Naive B cell (primary cell): ENCODE measurements around the gene CACNA2D3. TPM values are rescaled to one million over a fixed set of nuclear protein-coding genes. Genes with fewer than 3 reads are reported as not detected.

Experiments used
- ATAC-seq, 2 donors: fragments of 150-1000 bp; cut with Tn5 transposase; 2 replicates each; pipeline ENCODE4 v1.10.0; 2021; ENCODE audit warnings: low read depth in 2 of 2, mild to moderate bottlenecking in 2 of 2, moderate library complexity in 2 of 2
- DNase-seq: peaks from one replicate; pipeline ENCODE4 v3.0.0; 2022
- H3K27ac Mint-ChIP-seq, 6 donors: one replicate each; pipeline ENCODE4 v1.8.0; 2020 to 2022; ENCODE audit warnings: mild to moderate bottlenecking in 6 of 6, mixed read lengths in 6 of 6, moderate library complexity in 5 of 6, inconsistent platforms in 2 of 6
- H3K27me3 Mint-ChIP-seq, 3 donors: one replicate each; pipeline ENCODE4 v1.8.0; 2021 to 2022; ENCODE audit warnings: mixed read lengths in 3 of 3, mild to moderate bottlenecking in 1 of 3
- H3K36me3 Mint-ChIP-seq, 2 donors: one replicate each; pipeline ENCODE4 v1.8.0; 2020 to 2022; ENCODE audit warnings: mixed read lengths in 2 of 2, inconsistent platforms in 1 of 2, mild to moderate bottlenecking in 1 of 2
- H3K4me1 Mint-ChIP-seq, 3 donors: one replicate each; pipeline ENCODE4 v1.8.0; 2020 to 2022; ENCODE audit warnings: mixed read lengths in 3 of 3, inconsistent platforms in 1 of 3, mild to moderate bottlenecking in 1 of 3, moderate library complexity in 1 of 3
- H3K4me3 Mint-ChIP-seq, 8 donors: one replicate each; pipeline ENCODE4 v1.8.0; 2020 to 2022; ENCODE audit warnings: mild to moderate bottlenecking in 8 of 8, mixed read lengths in 8 of 8, moderate library complexity in 8 of 8, inconsistent platforms in 2 of 8
- H3K9me3 Mint-ChIP-seq, 7 donors: one replicate each; pipeline ENCODE4 v1.8.0; 2020 to 2022; ENCODE audit warnings: mixed read lengths in 7 of 7, mild to moderate bottlenecking in 5 of 7, inconsistent platforms in 2 of 7, moderate library complexity in 1 of 7
- polyA plus RNA-seq, 6 donors: library from polyadenylated mRNA; unstranded; fragments of 300-500 nt; fragmentation: Illumina TruSeq; gene quantifications; one replicate each; pipeline ENCODE4 v1.2.3, GENCODE V29; 2021; ENCODE audit warnings: low read depth in 6 of 6

CACNA2D3 gene
- not detected for polyA plus RNA-seq

DNA sequence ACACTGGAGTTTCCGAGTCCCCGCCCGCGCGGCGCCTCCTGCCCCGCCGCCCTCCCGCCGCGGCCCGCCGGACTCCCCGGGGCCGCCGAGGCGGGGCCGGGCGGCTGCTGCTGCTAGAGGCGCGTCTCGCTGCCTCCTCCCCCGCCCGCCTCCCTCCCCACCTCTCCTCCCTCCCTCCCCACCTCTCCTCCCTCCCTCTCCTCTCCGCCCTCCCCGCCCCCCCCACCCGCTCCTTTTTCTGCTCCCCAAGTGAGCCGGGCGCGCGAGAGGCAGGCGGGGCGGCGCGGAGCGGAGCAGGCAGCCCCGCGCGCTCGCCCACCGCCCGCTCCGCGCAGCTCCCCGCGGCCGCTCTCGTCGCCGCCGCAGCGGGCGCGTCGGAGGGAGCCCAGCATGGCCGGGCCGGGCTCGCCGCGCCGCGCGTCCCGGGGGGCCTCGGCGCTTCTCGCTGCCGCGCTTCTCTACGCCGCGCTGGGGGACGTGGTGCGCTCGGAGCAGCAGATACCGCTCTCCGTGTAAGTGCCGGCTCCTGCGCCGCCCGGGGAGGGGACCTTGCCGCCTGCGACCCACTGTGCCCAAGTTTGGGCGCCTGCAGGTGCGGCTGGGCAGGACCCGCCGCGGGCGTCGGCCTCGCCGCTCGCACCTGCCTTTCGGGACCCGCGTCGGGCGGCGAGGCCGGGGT lies at the start of gene CACNA2D3:
TSS of gene CACNA2D3 (plus strand) at position 229 of the 679 bp plus-strand sequence.
- peak within 1 kb of the TSS in 5 of 8 donors; percentile 25 to 77 (median 57) for H3K4me3 Mint-ChIP-seq
- H3K27me3 Mint-ChIP-seq, result peaks cover 48 to 60% (median 59%) of the 10 kb centered on the region in 3 donors
- H3K36me3 Mint-ChIP-seq, result peaks cover 0 to 8% of the 10 kb centered on the region in 2 donors
- no peak for ATAC-seq
- no peak for DNase-seq
- no peak within 1 kb of the TSS for H3K27ac Mint-ChIP-seq
- H3K4me1 Mint-ChIP-seq, result peaks cover 4 to 10% (median 5%) of the 10 kb centered on the region in 3 donors
- H3K9me3 Mint-ChIP-seq, result peaks cover 0 to 3% (median 0%) of the 10 kb centered on the region in 7 donors

DNA sequence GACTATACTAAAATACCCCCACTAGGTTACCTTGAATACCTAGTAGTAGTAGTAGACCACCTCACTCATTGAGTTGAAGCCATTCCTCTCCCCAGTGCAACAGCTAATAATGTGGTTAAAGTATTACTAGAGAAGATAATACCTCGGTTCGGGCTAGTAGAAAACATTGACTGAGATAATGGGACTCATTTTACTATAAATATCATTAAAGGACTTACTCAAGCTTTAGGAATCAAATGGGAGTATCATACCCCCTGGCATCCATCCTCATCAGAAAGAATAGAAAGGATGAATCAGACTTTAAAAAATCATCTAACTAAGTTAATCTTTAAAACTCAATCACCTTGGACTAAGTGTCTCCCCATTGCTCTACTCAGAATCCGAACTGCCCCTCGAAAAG lies 49.0 kb upstream of the CACNA2D3 start:
- no peak for ATAC-seq
- peaks cover 13 to 37% (median 22%) of the 10 kb centered on the region in 7 donors for H3K9me3 Mint-ChIP-seq
- H3K27ac Mint-ChIP-seq, result no peak overlapping the region
- no peak for DNase-seq
- no peaks in the 10 kb centered on the region for H3K4me1 Mint-ChIP-seq
- H3K27me3 Mint-ChIP-seq, result peaks cover 0 to 6% (median 3%) of the 10 kb centered on the region in 3 donors
- H3K36me3 Mint-ChIP-seq, result peaks cover 0 to 11% of the 10 kb centered on the region in 2 donors
- H3K4me3 Mint-ChIP-seq, result no peak overlapping the region

DNA sequence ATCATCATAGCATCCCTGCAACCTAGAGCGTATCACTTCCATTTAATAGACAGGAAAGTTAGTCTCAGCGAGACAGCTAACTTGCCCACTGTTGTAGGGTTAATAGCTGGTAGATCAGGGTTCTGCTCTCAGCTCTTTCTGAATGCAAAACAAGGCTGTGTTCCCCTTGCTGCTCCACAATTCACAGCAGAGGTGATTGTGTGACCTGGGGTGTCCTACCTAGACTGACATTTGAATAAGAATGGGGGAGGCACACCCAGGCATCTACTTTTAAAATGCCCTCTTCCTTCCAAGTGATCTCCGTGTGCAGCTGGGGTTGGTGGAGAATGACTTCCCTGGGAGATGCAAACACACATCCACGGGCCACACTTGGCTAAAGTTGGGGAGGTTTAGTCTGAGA lies 43.0 kb upstream of the CACNA2D3 start:
- H3K4me3 Mint-ChIP-seq, result no peak overlapping the region
- H3K9me3 Mint-ChIP-seq, result peaks cover 0 to 15% (median 0%) of the 10 kb centered on the region in 7 donors
- H3K36me3 Mint-ChIP-seq, result no peaks in the 10 kb centered on the region
- no peak for DNase-seq
- H3K4me1 Mint-ChIP-seq, result no peaks in the 10 kb centered on the region
- no peak for ATAC-seq
- no peak overlapping the region for H3K27ac Mint-ChIP-seq
- H3K27me3 Mint-ChIP-seq, result peaks cover 15% of the 10 kb centered on the region in 3 donors

DNA sequence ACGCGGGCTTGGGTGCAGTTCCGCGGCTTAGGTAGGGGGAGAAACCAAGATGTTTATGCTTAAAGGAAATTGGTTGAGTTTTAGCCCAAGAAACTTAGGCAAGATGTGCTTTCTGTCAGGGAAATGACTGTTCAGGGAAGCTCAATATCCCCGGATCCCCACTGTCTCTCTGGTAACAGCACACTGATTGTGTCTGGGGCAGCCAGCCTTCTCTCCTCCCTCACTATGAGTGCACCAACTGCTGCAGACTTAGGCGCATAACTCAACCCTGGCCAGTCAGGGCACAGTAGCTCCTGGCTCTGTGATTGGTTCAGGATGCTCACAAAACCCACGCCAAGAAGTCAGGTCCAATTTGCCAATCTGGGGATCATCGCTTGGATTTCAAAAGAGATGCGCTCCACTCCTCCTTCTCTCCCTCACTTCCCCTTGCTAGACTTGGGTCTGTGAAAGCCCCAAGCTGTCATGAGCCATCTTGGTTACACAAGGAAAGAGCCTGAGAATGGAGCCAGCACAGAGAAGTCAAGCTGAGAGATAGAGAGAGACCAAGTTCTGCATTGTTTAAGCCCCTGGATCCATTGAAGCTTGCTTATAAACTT lies 42.5 kb upstream of the CACNA2D3 start:
- no peaks in the 10 kb centered on the region for H3K36me3 Mint-ChIP-seq
- H3K27ac Mint-ChIP-seq, result no peak overlapping the region
- H3K4me3 Mint-ChIP-seq, result no peak overlapping the region
- DNase-seq (no peak), ATAC-seq (no peak)
- no peaks in the 10 kb centered on the region for H3K4me1 Mint-ChIP-seq
- peaks cover 15 to 20% (median 20%) of the 10 kb centered on the region in 3 donors for H3K27me3 Mint-ChIP-seq
- peaks cover 0 to 12% (median 0%) of the 10 kb centered on the region in 7 donors for H3K9me3 Mint-ChIP-seq

DNA sequence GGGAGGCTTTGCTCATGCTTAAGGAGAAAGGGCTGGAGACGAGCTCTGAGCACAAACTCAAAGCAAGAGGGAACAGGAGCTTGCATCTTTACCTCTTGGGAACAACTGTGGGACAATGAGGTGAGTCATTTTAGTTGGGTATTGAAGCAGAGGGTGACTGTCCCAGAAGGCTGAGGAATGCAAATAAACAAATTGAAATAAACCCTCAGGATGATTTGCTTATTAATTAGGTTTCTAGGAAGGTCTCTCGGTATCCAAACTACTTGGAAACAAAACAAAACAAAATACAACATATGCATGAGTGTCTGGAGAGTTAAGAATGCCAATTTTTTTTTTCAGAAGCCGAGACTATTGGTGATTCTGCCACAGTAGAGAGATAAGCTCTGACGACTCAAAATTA lies 38.4 kb upstream of the CACNA2D3 start:
- Mint-ChIP-seq H3K27ac (no peak overlapping the region), H3K4me3 (no peak overlapping the region), H3K36me3 (peaks cover 0 to 7% of the 10 kb centered on the region in 2 donors), H3K27me3 (peaks cover 38 to 57% (median 48%) of the 10 kb centered on the region in 3 donors), H3K9me3 (peaks cover 0 to 4% (median 0%) of the 10 kb centered on the region in 7 donors), H3K4me1 (peaks cover 0 to 4% (median 3%) of the 10 kb centered on the region in 3 donors)
- DNase-seq, result no peak
- no peak for ATAC-seq

DNA sequence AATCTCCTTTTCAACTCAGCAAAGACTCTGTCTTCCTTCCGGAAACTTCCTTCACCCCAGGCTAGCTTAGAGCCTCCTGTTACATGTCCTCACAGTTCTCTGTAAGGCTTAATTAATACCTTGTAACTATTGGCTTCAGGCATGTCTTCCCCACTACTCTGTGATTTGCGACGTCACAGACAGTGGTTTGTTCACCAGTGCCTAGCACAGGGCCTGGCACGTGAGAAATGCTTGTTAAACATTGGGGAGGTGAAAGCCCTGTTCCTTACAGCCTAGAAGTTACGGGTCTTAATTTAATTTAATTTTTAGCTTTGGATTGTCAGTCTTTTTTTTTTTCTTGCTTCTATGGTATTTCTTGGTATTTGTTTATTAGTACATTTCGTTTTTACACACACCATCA lies 36.4 kb upstream of the CACNA2D3 start:
- Mint-ChIP-seq H3K27me3 (peaks cover 42 to 51% (median 47%) of the 10 kb centered on the region in 3 donors), H3K4me3 (no peak overlapping the region), H3K36me3 (peaks cover 0 to 7% of the 10 kb centered on the region in 2 donors), H3K27ac (no peak overlapping the region), H3K9me3 (peaks cover 0 to 5% (median 2%) of the 10 kb centered on the region in 7 donors), H3K4me1 (peaks cover 0 to 4% (median 3%) of the 10 kb centered on the region in 3 donors)
- ATAC-seq (no peak), DNase-seq (no peak)

DNA sequence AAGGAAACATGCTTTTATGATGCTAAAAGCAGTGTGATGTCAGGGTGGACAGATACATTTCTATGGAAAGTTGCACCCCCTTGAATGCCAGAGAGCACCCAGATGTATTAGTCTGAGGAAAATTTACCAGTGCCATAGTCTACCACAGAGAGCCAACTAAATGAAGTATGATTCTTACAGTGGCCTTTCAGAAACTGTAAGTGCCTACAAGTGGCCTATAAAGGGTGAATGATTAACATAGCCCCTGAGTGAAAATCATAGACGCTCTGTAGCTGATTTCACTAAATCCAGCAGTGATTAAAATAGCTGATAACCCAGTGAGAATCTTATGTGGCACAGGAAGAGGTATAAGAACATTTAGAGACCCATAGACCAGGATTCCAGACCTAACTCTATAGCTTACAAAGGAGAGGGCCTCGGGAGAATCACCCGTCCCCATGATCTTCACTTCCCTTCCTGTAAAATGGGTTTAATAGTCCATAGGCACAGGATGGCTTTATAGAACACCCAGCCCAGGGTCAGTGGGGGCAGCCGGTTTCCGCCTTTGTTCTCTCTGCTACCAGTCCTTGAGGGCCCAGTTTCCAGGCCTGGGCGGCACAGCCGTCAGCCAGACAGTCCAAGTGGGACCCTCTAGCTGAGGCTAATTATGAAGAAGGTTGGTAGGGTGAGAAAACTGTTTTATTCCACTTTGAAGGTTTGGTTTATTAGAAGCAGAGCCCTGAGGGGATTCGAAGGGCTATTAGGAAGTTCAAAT lies 35.5 kb upstream of the CACNA2D3 start:
- Mint-ChIP-seq H3K27me3 (peaks cover 42 to 51% (median 48%) of the 10 kb centered on the region in 3 donors), H3K9me3 (peaks cover 0 to 5% (median 2%) of the 10 kb centered on the region in 7 donors), H3K4me1 (peaks cover 0 to 4% (median 3%) of the 10 kb centered on the region in 3 donors), H3K36me3 (peaks cover 0 to 7% of the 10 kb centered on the region in 2 donors), H3K27ac (no peak overlapping the region), H3K4me3 (peak overlapping the region in 1 of 8 donors; percentile 45)
- no peak for ATAC-seq
- DNase-seq, result no peak

DNA sequence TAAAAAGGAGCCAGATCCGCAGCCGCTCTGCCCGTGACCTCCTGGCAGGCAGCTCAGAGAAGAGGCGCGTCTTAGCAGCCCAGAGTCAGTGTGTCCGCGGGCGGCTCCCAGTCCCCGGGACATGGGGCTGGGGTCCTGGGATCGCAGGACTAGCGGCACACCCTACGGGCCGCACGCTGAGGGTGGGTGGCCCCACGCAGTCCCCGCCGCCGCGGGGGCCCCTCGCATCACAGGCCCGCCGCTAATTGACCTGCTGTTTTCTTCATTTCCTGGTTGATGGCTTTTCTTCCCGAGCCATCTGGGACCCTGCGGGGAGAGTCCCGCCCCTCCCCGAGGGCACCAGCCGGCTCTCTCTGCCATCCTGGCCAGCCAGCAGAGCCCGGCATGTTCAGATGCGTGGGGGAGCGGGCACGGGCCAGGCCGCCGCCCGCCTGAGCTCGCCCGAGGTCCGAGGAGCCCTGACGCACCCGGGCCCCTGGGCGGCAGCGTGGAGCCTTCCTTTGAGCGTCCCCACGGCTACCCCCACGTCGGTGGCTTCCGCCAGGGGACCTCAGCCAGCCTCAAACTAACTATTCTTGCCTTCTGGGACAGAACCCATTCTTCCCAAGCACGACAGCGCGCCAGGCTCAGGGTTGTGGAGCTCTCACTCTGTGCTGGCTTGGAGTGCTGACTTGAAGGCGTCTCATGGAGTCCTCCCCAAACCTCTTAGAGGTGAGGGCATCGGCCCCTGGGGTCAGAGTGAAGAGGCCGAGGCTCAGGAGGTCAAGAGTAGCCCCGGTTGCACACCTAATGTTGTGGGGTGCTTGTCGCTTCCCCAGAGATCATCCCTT lies 34.6 kb upstream of the CACNA2D3 start:
- no peak for DNase-seq
- no peak for ATAC-seq
- no peak overlapping the region for H3K27ac Mint-ChIP-seq
- peaks cover 0 to 7% of the 10 kb centered on the region in 2 donors for H3K36me3 Mint-ChIP-seq
- peaks cover 38 to 53% (median 51%) of the 10 kb centered on the region in 3 donors for H3K27me3 Mint-ChIP-seq
- H3K4me1 Mint-ChIP-seq, result peaks cover 0 to 4% (median 3%) of the 10 kb centered on the region in 3 donors
- H3K9me3 Mint-ChIP-seq, result peaks cover 0 to 5% (median 2%) of the 10 kb centered on the region in 7 donors
- H3K4me3 Mint-ChIP-seq, result no peak overlapping the region

DNA sequence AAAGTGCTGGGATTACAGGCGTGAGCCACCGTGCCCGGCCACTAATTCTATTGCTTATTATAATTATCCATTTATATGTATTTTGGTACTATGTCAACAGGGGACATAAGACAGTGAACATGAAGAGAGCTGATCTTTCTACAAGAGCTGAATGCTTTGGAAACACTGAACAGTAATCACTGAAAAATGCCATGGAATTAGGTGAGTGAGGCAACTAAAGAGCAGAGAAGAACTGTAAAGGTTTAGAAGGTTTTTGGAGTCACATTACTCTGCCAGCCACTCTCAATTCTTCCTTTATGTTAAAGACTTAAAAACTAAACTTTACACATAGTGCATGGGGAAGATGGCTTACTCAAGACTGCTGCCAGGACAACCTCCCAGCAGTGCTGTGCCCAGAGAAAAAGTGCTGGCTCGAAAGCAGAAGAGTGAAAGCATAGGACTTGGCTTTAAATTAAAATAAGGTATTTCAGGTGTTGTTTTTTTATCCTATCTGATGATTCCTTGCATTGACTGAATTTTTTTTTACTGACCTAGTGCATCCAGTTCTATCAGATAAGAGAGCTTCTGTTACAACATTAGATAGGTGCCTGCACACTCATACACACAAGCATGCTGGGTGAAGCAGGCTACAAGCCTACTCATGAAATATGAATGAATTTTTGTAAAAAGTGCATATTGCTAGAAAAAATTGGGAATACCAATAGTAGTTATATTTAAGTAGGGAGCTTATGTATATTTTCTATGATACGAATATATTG lies 28.7 kb upstream of the CACNA2D3 start:
- DNase-seq (no peak), ATAC-seq (no peak)
- Mint-ChIP-seq H3K4me1 (no peaks in the 10 kb centered on the region), H3K27me3 (peaks cover 11 to 15% (median 13%) of the 10 kb centered on the region in 3 donors), H3K36me3 (no peaks in the 10 kb centered on the region), H3K27ac (no peak overlapping the region), H3K9me3 (peaks cover 0 to 5% (median 0%) of the 10 kb centered on the region in 7 donors), H3K4me3 (no peak overlapping the region)

DNA sequence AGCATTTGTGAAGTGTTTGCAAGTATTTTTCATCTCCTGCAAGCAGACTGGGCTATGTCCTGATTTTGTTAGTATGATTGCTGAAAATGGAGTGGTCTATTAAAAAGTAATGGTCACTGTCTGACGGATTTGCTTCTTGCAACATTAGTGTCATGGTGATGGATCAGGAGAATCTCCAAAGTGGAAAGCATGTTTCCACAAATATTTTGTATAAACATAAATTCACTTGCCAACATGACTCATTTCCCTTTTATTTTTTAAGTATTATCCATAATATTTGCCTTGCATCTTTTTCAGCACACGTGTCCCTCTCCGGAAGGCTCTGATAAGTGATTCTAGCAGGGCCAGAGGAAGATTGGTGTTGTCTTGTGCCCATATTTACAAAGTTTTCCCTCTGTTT lies 27.4 kb upstream of the CACNA2D3 start:
- Mint-ChIP-seq H3K27me3 (peaks cover 6 to 7% (median 7%) of the 10 kb centered on the region in 3 donors), H3K9me3 (peaks cover 0 to 2% (median 0%) of the 10 kb centered on the region in 7 donors), H3K27ac (no peak overlapping the region), H3K36me3 (no peaks in the 10 kb centered on the region), H3K4me3 (no peak overlapping the region), H3K4me1 (no peaks in the 10 kb centered on the region)
- ATAC-seq (no peak), DNase-seq (no peak)

DNA sequence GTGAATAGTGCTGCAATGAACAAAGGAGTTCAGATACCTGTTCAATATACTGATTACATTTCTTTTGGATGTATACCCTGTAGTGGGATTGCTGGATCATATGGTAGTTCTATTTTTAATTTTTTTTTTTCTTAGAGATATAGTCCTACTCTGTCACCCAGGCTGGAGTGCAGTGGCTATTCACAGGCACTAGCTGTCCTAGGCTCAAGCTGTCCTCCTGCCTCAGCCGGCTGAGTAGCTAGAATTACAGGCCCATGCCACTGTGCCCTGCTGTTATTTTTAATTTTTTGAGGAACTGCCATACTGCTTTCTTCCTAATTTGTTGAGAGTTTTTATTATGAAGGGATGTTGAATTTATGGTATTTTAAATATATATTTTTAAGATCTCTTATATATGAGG lies 23.0 kb upstream of the CACNA2D3 start:
- no peaks in the 10 kb centered on the region for H3K4me1 Mint-ChIP-seq
- ATAC-seq (no peak), DNase-seq (no peak)
- no peak overlapping the region for H3K27ac Mint-ChIP-seq
- peaks cover 0 to under 1% (median 0%) of the 10 kb centered on the region in 7 donors for H3K9me3 Mint-ChIP-seq
- no peak overlapping the region for H3K4me3 Mint-ChIP-seq
- peaks cover 7 to 9% (median 8%) of the 10 kb centered on the region in 3 donors for H3K27me3 Mint-ChIP-seq
- no peaks in the 10 kb centered on the region for H3K36me3 Mint-ChIP-seq

DNA sequence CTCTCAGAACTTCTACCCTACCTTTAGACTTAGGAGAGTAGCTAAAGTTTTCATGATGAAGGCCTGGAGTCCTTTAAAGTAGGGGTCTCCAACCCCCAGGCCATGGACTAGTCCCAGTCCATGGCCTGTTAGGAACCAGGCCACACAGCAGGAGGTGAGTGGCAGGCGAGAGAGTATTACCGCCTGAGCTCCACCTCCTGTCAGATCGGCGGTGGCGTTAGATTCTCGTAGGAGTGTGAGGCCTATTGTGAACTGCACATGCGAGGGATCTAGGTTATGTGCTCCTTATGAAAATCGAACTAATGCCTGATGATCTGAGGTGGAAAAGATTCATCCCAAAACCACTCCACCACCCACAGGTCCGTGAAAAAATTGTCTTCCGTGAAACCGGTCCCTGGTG lies 18.3 kb upstream of the CACNA2D3 start:
- H3K27ac Mint-ChIP-seq, result no peak overlapping the region
- peaks cover 0 to 19% (median 12%) of the 10 kb centered on the region in 3 donors for H3K27me3 Mint-ChIP-seq
- H3K4me3 Mint-ChIP-seq, result no peak overlapping the region
- no peaks in the 10 kb centered on the region for H3K4me1 Mint-ChIP-seq
- no peaks in the 10 kb centered on the region for H3K36me3 Mint-ChIP-seq
- ATAC-seq (no peak), DNase-seq (no peak)
- peaks cover 0 to 21% (median 2%) of the 10 kb centered on the region in 7 donors for H3K9me3 Mint-ChIP-seq
